SH-SY5Y (cell line): ENCODE measurements around the gene CSF2RB.

Experiments used
- GATA2 ChIP-seq: IDR thresholded peaks from 2 replicates; pipeline ENCODE4 v1.6.1; 2011; ENCODE audit warnings: mild to moderate bottlenecking, low read depth, low read length
- GATA3 ChIP-seq: IDR thresholded peaks from 2 replicates; pipeline ENCODE4 v1.6.1; 2011; ENCODE audit warnings: low read depth, mild to moderate bottlenecking, low read length, moderate library complexity

Gene CSF2RB

GRCh38 chr22:36931446-36931845, 18.0 kb downstream of the CSF2RB start:
- TF ChIP-seq GATA3 (no peak), GATA2 (no peak)

GRCh38 chr22:36933629-36934417, 20.4 kb downstream of the CSF2RB start:
- TF ChIP-seq GATA2 (no peak), GATA3 (no peak)

DNA sequence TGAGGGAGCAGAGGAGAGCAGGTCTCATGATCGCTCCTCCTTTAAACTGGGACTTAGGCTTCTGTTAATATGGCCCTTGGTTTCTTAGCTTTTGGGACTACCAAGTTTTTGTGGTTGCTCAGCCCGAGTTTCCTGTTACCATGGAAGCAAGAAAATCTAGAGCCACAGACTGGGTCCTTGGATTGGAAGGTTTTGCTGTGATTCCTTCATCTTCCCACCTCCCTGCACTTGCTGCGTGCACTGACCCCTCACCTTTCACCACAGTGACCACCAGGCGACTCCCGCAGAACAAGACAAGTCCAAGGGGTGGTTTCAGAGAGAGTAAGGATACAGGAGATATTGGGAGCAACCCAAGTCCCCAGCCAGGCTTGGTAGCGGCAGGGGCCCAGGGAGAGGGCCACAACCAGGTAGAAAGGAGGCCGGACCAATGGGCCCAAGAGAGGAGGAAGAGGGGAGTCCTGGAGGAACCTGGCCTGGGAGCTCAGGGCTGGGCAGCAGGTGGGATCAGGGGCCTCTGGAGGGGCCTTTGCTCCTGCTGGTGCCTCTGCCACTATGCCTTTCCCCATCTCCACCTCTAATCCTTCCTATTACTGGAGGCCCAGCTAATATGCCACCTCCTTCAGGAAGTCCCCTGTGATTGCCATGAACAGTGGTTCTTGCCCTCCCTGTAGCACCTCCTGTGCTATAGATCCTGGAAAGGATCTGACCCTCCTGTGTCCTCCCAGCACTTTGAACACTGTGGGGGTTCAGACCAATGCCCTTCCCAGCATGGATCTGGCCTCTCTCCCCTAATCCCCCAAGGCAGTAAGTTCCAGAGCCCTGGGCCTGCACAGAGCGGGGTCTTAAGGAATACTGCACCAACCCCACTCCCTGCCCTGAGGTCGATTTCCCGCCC, 21.2 kb downstream of the CSF2RB start:
- TF ChIP-seq GATA3 (no peak), GATA2 (no peak)

DNA sequence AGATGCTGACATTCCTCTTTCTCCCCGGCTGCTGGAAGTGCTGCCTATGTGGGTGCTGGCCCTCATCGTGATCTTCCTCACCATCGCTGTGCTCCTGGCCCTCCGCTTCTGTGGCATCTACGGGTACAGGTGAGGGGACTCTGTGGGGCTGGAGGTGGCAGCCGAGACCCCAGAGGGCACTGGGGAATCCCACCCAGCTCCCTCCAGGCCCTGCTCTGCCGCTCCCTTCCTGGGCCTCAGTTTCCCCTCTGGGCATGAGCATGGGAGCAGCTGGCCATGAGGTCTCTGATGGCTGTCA, 21.8 kb downstream of the CSF2RB start:
- TF ChIP-seq GATA3 (no peak), GATA2 (no peak)

DNA sequence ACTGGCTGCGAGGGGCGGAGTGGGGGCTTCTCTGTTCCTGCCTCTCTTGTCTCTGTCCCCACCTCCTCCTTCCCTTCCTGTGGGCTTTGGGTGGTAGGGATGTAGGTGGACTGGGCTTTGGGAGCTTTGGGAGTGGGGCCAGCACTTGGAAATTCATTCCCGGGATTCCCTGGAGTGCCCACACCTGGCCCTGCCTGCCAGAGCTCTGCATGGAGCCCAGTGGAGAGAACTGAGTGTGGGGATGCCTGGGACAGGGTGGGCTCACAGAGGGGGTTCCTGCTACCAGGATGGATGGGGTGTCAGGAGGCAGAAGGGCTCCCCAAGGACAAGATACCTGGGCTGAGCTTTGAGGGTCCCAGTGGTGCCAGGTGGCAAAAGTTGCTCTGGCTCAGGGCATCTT, 22.3 kb downstream of the CSF2RB start:
- TF ChIP-seq GATA2 (no peak), GATA3 (no peak)

- TF ChIP-seq GATA3 (no peak), GATA2 (no peak)
Measured at GRCh38 chr22:36936362-36937116, 23.1 kb downstream of the CSF2RB start.

DNA sequence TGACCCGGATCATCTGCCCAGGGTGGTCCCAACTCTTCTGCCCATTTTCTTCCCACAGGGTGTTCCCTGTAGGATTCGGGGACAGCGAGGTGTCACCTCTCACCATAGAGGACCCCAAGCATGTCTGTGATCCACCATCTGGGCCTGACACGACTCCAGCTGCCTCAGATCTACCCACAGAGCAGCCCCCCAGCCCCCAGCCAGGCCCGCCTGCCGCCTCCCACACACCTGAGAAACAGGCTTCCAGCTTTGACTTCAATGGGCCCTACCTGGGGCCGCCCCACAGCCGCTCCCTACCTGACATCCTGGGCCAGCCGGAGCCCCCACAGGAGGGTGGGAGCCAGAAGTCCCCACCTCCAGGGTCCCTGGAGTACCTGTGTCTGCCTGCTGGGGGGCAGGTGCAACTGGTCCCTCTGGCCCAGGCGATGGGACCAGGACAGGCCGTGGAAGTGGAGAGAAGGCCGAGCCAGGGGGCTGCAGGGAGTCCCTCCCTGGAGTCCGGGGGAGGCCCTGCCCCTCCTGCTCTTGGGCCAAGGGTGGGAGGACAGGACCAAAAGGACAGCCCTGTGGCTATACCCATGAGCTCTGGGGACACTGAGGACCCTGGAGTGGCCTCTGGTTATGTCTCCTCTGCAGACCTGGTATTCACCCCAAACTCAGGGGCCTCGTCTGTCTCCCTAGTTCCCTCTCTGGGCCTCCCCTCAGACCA, 24.0 kb downstream of the CSF2RB start:
- TF ChIP-seq GATA3 (no peak), GATA2 (no peak)

DNA sequence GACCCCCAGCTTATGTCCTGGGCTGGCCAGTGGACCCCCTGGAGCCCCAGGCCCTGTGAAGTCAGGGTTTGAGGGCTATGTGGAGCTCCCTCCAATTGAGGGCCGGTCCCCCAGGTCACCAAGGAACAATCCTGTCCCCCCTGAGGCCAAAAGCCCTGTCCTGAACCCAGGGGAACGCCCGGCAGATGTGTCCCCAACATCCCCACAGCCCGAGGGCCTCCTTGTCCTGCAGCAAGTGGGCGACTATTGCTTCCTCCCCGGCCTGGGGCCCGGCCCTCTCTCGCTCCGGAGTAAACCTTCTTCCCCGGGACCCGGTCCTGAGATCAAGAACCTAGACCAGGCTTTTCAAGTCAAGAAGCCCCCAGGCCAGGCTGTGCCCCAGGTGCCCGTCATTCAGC, 24.6 kb downstream of the CSF2RB start:
- TF ChIP-seq GATA2 (no peak), GATA3 (no peak)

DNA sequence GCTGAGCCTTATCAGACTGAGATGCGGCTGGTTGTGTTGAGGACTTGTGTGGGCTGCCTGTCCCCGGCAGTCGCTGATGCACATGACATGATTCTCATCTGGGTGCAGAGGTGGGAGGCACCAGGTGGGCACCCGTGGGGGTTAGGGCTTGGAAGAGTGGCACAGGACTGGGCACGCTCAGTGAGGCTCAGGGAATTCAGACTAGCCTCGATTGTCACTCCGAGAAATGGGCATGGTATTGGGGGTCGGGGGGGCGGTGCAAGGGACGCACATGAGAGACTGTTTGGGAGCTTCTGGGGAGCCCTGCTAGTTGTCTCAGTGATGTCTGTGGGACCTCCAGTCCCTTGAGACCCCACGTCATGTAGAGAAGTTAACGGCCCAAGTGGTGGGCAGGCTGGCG, 25.5 kb downstream of the CSF2RB start:
- TF ChIP-seq GATA2 (no peak), GATA3 (no peak)

DNA sequence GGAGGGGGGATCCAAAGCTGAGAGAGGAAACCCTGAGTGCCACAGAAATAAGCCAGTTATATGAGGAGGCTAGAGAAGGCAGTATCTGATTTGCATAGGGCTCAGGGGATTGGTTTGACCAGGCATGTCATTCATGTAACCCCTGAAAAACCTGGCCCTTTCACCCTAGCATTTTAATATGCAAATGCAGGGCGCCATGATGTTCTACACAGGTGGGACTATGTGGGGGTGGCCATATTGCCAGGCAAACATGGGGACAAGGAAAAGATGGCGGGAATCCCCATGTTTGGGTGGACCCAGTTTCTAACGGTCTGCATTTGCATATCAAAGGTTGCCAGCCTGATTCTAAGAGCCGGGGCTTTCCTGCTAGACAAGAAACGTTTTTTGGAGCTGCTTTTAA, 27.2 kb downstream of the CSF2RB start:
- no peak for TF ChIP-seq GATA2
- TF ChIP-seq GATA3 = no peak

DNA sequence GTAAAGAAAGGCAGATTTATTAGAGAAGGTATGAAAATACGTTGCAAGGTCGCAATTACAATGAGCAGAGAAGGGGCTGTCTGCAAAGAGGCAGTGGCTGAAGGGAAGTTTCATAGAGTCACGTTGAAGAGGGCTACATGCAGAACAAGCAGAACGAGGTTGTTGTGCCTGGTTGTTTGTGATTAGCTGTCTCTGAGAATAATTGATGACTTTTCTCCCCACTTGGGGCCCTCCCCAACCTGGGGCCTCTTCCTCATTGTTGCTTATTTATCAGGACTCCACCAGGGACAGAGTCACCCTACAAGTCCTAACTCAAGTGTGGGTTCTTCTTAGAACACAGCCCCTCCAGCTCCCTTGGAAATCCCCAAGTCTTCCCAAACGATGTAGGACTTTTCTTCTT, 29.1 kb downstream of the CSF2RB start:
- TF ChIP-seq GATA3 (no peak), GATA2 (no peak)

GRCh38 chr22:36946421-36947158, 33.2 kb downstream of the CSF2RB start:
- TF ChIP-seq GATA2 (no peak), GATA3 (no peak)

GRCh38 chr22:36948273-36949225, 35.1 kb downstream of the CSF2RB start:
- TF ChIP-seq GATA2 (no peak), GATA3 (no peak)
